ENCODE results near the gene SMC1B. TPM values are rescaled to one million over a fixed set of nuclear protein-coding genes. Genes with fewer than 3 reads are reported as not detected.

The SMC1B gene
- total RNA-seq, 1 experiment from 2014 or later = not detected

DNA sequence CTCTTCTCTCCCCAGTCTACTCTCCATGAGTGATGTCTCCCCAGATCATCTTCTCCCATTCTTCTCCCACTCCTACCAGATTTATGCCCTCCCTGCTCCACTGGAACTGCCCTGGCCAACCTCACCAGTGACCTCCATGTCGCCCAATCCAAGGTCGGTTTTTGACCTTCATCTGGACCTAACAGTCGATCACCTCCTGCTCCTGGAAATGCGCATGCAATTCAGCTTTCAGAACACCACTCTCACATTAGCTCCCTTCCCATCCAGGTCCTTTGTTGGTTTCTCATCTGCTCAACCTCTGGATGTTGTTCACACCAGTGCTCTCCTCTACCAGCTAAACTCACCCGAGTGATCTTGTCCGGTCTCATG, 5.4 kb upstream of the SMC1B start:
- CTCF ChIA-PET = no interaction called here
- POLR2A ChIA-PET (ENCODE audit: low non-redundant PET) = no interaction called here
- intact Hi-C loops (cut with micrococcal nuclease; ENCODE audit: unreplicated experiment) = no loop called here

DNA sequence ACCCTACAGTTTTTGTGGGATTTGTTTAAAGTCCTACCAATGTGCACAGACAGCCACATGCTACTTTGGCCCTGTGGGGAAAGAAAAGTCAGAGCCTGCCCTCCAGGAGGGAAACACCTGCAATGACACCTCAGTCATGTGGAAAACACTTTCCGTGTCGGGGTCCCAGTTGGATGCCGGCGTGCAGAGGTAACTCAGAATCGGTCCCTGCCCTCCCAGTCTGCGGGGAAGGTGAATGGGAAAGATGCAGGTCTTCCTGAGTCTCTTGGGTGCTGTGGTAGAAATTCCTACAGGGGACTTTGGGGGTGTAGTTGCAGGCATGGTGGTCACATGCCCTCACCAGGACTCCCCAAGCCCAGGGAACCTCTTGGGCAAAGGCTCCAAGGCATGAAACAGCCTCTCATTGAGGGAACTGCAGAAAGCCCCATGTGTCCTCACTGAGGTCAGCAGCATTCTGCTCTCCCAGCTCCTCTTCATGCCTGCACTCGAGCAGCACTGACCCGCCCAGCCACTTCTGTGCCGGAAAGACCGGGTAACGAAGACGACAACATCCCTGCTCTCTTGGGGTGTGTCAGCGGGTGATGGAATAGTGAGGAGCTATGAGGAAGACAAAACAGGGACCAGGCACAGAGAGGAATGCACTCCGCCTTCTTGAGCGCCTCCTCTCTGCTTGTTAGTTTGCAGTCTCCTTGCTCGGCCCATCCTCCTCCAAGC, 4.8 kb upstream of the SMC1B start:
- DNase-seq (ENCODE audit: low spot score) = no peak
- POLR2A ChIA-PET (ENCODE audit: low non-redundant PET) = no interaction called here
- H3K27ac ChIP-seq (ENCODE audit: low read depth, low read length, poor library complexity, severe bottlenecking) = no peak overlapping the region
- CTCF ChIA-PET = no interaction called here
- H3K4me3 ChIP-seq (ENCODE audit: low read depth, low read length, poor library complexity, severe bottlenecking) = no peak overlapping the region
- no peaks in the 10 kb centered on the region for H3K27me3 ChIP-seq (replicated peaks; ENCODE audit: insufficient read depth, low read depth, low read length, poor library complexity)
- BruUV-seq (replicated peaks) = no TSS peak
- peaks cover 4% of the 10 kb centered on the region for H3K36me3 ChIP-seq (ENCODE audit: insufficient read depth, low read length, poor library complexity, severe bottlenecking)
- no peaks in the 10 kb centered on the region for H3K9me3 ChIP-seq (ENCODE audit: low read depth, low read length, poor library complexity, severe bottlenecking)
- intact Hi-C loops (cut with micrococcal nuclease; ENCODE audit: unreplicated experiment) = no loop called here
- no peak for TF ChIP-seq EZH2 (IDR thresholded peaks at IDR 0.05; ENCODE audit: borderline replicate concordance, low read depth, low read length, poor library complexity, severe bottlenecking)
- TF ChIP-seq CTCF (conservative IDR thresholded peaks at IDR 0.05; ENCODE audit: low read depth, low read length) = no peak
- no peaks in the 10 kb centered on the region for H3K4me1 ChIP-seq (ENCODE audit: insufficient read depth, low read length, poor library complexity, severe bottlenecking)

More for the DNA sequence above, 5.4 kb upstream of the SMC1B start:
- Histone ChIP-seq H3K27ac (ENCODE audit: low read depth, low read length, poor library complexity, severe bottlenecking) (no peak overlapping the region), H3K4me3 (ENCODE audit: low read depth, low read length, poor library complexity, severe bottlenecking) (no peak overlapping the region), H3K27me3 (replicated peaks; ENCODE audit: insufficient read depth, low read depth, low read length, poor library complexity) (no peaks in the 10 kb centered on the region), H3K36me3 (ENCODE audit: insufficient read depth, low read length, poor library complexity, severe bottlenecking) (peaks cover 4% of the 10 kb centered on the region), H3K9me3 (ENCODE audit: low read depth, low read length, poor library complexity, severe bottlenecking) (no peaks in the 10 kb centered on the region), H3K4me1 (ENCODE audit: insufficient read depth, low read length, poor library complexity, severe bottlenecking) (no peaks in the 10 kb centered on the region)
- no peak for DNase-seq (ENCODE audit: low spot score)
- BruUV-seq (replicated peaks) = no TSS peak
- TF ChIP-seq CTCF (conservative IDR thresholded peaks at IDR 0.05; ENCODE audit: low read depth, low read length) (no peak), EZH2 (IDR thresholded peaks at IDR 0.05; ENCODE audit: borderline replicate concordance, low read depth, low read length, poor library complexity, severe bottlenecking) (no peak)

GRCh38 chr22:45413013-45413367, 409 bp downstream of the SMC1B start:
- DNase-seq (ENCODE audit: low spot score) = no peak
- no peak for TF ChIP-seq EZH2 (IDR thresholded peaks at IDR 0.05; ENCODE audit: borderline replicate concordance, low read depth, low read length, poor library complexity, severe bottlenecking)
- TF ChIP-seq CTCF (conservative IDR thresholded peaks at IDR 0.05; ENCODE audit: low read depth, low read length) = no peak
- Histone ChIP-seq H3K36me3 (ENCODE audit: insufficient read depth, low read length, poor library complexity, severe bottlenecking) (peaks cover 4% of the 10 kb centered on the region), H3K9me3 (ENCODE audit: low read depth, low read length, poor library complexity, severe bottlenecking) (no peaks in the 10 kb centered on the region), H3K4me1 (ENCODE audit: insufficient read depth, low read length, poor library complexity, severe bottlenecking) (no peaks in the 10 kb centered on the region), H3K4me3 (ENCODE audit: low read depth, low read length, poor library complexity, severe bottlenecking) (no peak overlapping the region), H3K27me3 (replicated peaks; ENCODE audit: insufficient read depth, low read depth, low read length, poor library complexity) (no peaks in the 10 kb centered on the region), H3K27ac (ENCODE audit: low read depth, low read length, poor library complexity, severe bottlenecking) (peak overlapping the region; percentile 71)
- CTCF ChIA-PET = no interaction called here
- intact Hi-C loops (cut with micrococcal nuclease; ENCODE audit: unreplicated experiment) = no loop called here
- POLR2A ChIA-PET (ENCODE audit: low non-redundant PET) = interaction anchor here (0.6 kb wide), 1 partner anchor 407 kb away, joined by 4 read pairs; no protein-coding TSS in a partner anchor
- no TSS peak for BruUV-seq (replicated peaks)
